Thyroid gland (tissue), 4 donors: ENCODE measurements around the gene PI16. TPM values are rescaled to one million over a fixed set of nuclear protein-coding genes. Genes with fewer than 3 reads are reported as not detected.

Source experiments
- DNase-seq, 2 donors: peaks; one replicate each; pipeline ENCODE4 v3.0.0-alpha.2; 2019
- H3K27ac ChIP-seq, 3 donors: fragments of 200-600 bp; sonication (generic); 1 replicate in 2 of 3; 2 replicates in 1 of 3; pipeline ENCODE4 v1.5.1; 2016 to 2019; ENCODE audit warnings: mild to moderate bottlenecking in 1 of 3, moderate library complexity in 1 of 3
- H3K27me3 ChIP-seq: fragments of 200-600 bp; sonication (generic); one replicate; pipeline ENCODE4 v1.5.1; 2019
- H3K36me3 ChIP-seq, 2 donors: fragments of 200-600 bp; sonication (generic); one replicate each; pipeline ENCODE4 v1.5.1; 2016 to 2019
- H3K4me1 ChIP-seq, 2 donors: fragments of 200-600 bp; sonication (generic); one replicate each; pipeline ENCODE4 v1.5.1; 2017 to 2019
- H3K4me3 ChIP-seq, 3 donors: fragments of 200-600 bp; sonication (generic); replicated peaks in 1 of 3; 1 replicate in 2 of 3; 2 replicates in 1 of 3; pipeline ENCODE4 v1.5.1; 2016; ENCODE audit warnings: mild to moderate bottlenecking in 1 of 3
- H3K9me3 ChIP-seq: fragments of 200-600 bp; sonication (generic); one replicate; pipeline ENCODE4 v1.5.1; 2017
- POLR2A ChIP-seq, 2 donors: fragments of 450-650 bp; IDR thresholded peaks; one replicate each; pipeline ENCODE4 v1.6.1; 2017; ENCODE audit warnings: antibody characterized with exemption in 2 of 2, mild to moderate bottlenecking in 2 of 2, moderate library complexity in 1 of 2
- WGBS, 2 donors: methylation state at CpG; one replicate each; pipeline ENCODE4 v1.1.5; 2017; 5-methylcytosine and 5-hydroxymethylcytosine counted together
- intact Hi-C: fragments of 100-400 bp; cut with DNase I; formaldehyde crosslinking; loops from one replicate; pipeline ENCODE4 v1.15.1; 2023
- total RNA-seq, 4 donors: library from RNA; depleted of rRNA; stranded (reverse); fragments of >200 nt; gene quantifications; one replicate each; pipeline ENCODE4 v1.2.3, GENCODE V29; 2016
- TF ChIP-seq, protein P1 (sequence below), 6 experiments: fragments of 200-600 bp in 3 of 6; fragments of 450-650 bp in 3 of 6; sonication (generic) in 3 of 6; IDR thresholded peaks; one replicate each; pipeline ENCODE4 v1.5.1; 2016 to 2019; ENCODE audit warnings: antibody characterized with exemption in 6 of 6, mild to moderate bottlenecking in 2 of 6, inconsistent platforms in 1 of 6, moderate library complexity in 1 of 6

PI16 gene
- total RNA-seq, 4 donors from 2014 or later = 5.1 to 22.9 (median 9.1) TPM

DNA sequence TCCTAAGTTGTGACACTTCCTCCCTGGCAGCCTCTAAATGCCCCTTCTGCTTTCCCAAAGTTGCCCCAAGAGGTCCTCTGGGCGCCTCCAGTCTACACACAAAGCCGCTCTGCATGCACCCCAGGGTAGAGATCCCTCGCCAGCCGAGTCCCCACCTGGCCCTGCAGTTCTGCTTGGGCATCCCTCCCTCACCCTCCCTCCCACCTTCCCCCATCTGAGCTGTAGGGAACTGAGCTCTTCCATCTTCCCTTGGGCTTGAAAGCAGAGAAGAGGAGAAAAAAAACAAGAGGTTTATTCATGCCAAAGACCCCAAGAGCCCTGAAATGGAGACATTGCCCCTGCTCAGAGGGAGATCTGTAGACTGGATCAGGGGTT is 45.2 kb downstream of the PI16 start:
- 68 to 80% methylated on average over 4 of the region's 4 CpGs for WGBS, 2 donors
- intact Hi-C loops = no loop called here
- H3K27me3 ChIP-seq = no peaks in the 10 kb centered on the region
- H3K27ac ChIP-seq = peak overlapping the region; percentile 97 to 99 (median 98)
- TF ChIP-seq, protein P1, sequence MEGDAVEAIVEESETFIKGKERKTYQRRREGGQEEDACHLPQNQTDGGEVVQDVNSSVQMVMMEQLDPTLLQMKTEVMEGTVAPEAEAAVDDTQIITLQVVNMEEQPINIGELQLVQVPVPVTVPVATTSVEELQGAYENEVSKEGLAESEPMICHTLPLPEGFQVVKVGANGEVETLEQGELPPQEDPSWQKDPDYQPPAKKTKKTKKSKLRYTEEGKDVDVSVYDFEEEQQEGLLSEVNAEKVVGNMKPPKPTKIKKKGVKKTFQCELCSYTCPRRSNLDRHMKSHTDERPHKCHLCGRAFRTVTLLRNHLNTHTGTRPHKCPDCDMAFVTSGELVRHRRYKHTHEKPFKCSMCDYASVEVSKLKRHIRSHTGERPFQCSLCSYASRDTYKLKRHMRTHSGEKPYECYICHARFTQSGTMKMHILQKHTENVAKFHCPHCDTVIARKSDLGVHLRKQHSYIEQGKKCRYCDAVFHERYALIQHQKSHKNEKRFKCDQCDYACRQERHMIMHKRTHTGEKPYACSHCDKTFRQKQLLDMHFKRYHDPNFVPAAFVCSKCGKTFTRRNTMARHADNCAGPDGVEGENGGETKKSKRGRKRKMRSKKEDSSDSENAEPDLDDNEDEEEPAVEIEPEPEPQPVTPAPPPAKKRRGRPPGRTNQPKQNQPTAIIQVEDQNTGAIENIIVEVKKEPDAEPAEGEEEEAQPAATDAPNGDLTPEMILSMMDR (IDR thresholded peaks at IDR 0.05) = no peak
- no peak for TF ChIP-seq POLR2A (IDR thresholded peaks at IDR 0.05)
- DNase-seq = peak in 1 of 2 donors; percentile 58
- H3K4me3 ChIP-seq = no peak overlapping the region
- peaks cover 59 to 72% of the 10 kb centered on the region in 2 donors for H3K4me1 ChIP-seq
- H3K9me3 ChIP-seq = no peaks in the 10 kb centered on the region
- H3K36me3 ChIP-seq = no peaks in the 10 kb centered on the region

DNA sequence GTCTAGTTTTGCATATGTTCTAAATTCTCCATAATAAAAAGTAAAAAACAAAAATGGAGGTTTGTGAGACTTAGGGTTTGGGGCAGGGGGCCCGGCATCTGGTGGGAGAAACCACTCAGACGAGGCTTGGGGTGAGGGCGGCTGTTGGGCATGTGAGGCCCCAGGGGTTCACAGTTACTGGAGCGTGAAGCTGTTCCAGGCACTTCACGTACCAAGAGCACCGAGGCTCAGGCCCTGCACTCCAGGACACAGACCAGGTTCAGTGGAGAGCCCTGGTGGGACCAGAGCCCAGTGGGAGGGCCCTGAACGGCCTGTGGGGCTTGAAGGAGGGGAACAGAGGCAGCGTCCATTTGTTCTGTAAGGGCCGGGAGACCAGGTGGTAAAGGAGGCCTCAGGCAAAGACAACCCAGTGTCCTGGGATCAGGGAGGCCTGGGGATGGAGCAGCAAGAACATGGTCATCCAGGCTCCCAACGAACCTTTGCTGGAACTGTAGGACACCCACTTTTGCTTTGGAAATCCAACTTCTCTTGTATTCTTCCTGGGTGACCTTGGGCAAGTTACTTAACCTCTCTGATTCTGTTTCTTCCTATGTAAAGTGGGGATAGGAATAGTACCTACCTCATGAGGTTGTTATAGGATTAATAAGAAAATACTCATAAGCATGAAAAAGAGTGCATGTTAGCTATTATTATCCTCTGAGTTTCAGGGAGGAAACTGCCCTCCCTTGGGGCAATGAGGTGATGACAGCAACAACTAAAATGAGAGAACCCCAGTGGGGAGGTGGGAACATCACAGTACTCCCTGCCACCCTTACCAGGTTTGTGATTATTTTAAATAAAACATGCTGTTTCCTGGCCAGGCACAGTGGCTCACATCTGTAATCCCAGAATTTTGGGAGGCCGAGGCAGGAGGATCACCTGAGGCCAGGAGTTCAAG is 49.8 kb downstream of the PI16 start:
- H3K9me3 ChIP-seq = no peaks in the 10 kb centered on the region
- H3K36me3 ChIP-seq = no peaks in the 10 kb centered on the region
- 38 to 42% methylated on average over 11 of the region's 11 CpGs for WGBS, 2 donors
- H3K4me1 ChIP-seq = peaks cover 56 to 77% of the 10 kb centered on the region in 2 donors
- peak in 1 of 2 donors; percentile 58 for TF ChIP-seq POLR2A (IDR thresholded peaks at IDR 0.05)
- TF ChIP-seq, protein P1 (IDR thresholded peaks at IDR 0.05) = no peak
- intact Hi-C loops = no loop called here
- H3K27ac ChIP-seq = peak overlapping the region; percentile 54 to 99 (median 75)
- H3K27me3 ChIP-seq = no peaks in the 10 kb centered on the region
- no peak overlapping the region for H3K4me3 ChIP-seq
- peak; percentile 98 for DNase-seq

DNA sequence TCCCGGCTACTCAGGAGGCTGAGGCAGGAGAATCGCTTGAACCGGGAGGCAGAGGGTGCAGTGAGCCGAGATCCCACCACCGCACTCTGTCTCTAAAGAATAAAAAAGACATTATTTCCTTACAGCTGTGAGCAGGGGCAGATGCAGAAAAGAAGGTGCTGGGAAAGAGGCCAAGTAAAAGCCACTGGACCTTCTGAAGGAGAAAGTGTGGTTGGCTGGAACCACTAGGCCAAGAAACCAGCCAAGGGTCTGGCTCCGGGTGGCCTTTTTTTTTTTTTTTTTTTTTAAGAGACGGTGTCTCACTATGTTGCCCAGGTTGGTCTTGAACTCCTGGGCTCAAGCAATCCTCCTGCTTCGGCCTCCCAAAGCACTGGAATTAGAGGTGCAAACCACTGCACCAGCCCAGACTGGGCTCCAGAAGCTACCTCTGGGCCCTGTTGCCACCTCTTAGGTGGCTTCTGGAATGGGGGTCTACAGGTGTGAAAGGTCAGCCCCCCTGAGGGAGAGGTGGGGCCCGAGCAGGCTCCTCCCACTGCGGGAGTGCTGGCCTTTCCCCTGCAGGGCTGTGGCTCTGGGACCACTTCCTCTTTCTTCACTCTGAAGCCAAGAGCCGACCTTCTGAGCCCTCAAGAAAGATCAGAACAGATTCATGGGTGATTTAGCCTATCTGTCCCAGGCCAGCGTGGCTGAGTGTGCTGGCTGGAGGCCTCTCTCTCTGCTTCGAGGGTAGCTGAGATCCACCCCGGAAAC is 50.7 kb downstream of the PI16 start, which contains the start of gene FGD2:
Gene FGD2 (plus strand): TSS at position 595 of the 750 bp plus-strand sequence. CDS start 163 bp downstream, outside the sequence.
- Histone ChIP-seq H3K4me3 (no peak within 1 kb of the TSS), H3K27ac (peak within 1 kb of the TSS; percentile 75 to 99 (median 80)), H3K36me3 (no peaks in the 10 kb centered on the region), H3K4me1 (peaks cover 57 to 69% of the 10 kb centered on the region in 2 donors), H3K9me3 (no peaks in the 10 kb centered on the region), H3K27me3 (no peaks in the 10 kb centered on the region)
- 45 to 61% methylated on average over 13 to 14 of the region's 14 CpGs for WGBS, 2 donors
- DNase-seq = peak; percentile 58 to 72
- TF ChIP-seq, protein P1 (IDR thresholded peaks at IDR 0.05) = no peak
- no peak for TF ChIP-seq POLR2A (IDR thresholded peaks at IDR 0.05)
- intact Hi-C loops = no loop called here

DNA sequence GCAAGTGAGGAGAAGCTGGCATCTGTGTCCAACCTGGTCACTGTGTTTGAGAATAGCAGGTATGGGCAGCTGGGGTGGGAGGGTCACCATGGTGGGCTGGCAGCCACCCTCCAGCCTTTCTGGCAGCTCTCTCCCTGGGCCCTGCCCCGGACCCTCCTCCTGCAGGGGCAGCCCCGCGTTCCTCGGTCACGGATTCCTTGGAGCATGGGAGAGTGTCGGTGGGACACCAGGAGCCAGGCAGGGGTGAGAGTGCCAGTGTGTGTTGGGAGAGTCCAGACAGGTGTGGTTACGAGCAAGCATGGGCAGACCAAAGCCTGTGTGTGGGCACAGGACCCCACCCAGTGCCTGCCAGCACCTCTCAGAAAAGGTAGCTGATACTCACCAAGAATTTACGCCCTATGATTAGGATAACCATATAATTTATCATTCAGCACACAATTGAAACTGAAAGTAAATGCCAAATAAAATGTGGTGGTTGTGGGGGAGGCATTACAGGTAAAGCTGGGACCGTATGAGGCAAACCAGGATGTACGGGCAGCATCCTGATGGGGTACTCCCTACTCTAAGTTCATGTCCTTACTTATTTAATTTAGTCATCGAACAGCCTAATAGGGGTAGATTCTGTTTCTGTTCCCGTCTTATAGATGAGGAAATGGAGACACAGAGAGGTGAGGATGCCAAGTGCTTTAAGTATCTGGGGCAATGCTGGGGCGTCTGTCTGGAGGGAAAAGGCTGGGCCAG is 51.5 kb downstream of the PI16 start:
- Histone ChIP-seq H3K4me1 (peaks cover 61 to 75% of the 10 kb centered on the region in 2 donors), H3K9me3 (no peaks in the 10 kb centered on the region), H3K36me3 (no peaks in the 10 kb centered on the region), H3K27ac (peak overlapping the region; percentile 75 to 99 (median 80)), H3K27me3 (no peaks in the 10 kb centered on the region), H3K4me3 (no peak overlapping the region)
- TF ChIP-seq, protein P1 (IDR thresholded peaks at IDR 0.05) = no peak
- no peak for TF ChIP-seq POLR2A (IDR thresholded peaks at IDR 0.05)
- intact Hi-C loops = no loop called here
- peak in 1 of 2 donors; percentile 30 for DNase-seq
- WGBS, 2 donors = 80 to 84% methylated on average over 10 to 13 of the region's 13 CpGs
